ENCODE data around the gene PPOX. TPM values are rescaled to one million over a fixed set of nuclear protein-coding genes. Genes with fewer than 3 reads are reported as not detected.

PPOX gene
- total RNA-seq: 13.7 and 15.4 TPM in 2 replicates

DNA sequence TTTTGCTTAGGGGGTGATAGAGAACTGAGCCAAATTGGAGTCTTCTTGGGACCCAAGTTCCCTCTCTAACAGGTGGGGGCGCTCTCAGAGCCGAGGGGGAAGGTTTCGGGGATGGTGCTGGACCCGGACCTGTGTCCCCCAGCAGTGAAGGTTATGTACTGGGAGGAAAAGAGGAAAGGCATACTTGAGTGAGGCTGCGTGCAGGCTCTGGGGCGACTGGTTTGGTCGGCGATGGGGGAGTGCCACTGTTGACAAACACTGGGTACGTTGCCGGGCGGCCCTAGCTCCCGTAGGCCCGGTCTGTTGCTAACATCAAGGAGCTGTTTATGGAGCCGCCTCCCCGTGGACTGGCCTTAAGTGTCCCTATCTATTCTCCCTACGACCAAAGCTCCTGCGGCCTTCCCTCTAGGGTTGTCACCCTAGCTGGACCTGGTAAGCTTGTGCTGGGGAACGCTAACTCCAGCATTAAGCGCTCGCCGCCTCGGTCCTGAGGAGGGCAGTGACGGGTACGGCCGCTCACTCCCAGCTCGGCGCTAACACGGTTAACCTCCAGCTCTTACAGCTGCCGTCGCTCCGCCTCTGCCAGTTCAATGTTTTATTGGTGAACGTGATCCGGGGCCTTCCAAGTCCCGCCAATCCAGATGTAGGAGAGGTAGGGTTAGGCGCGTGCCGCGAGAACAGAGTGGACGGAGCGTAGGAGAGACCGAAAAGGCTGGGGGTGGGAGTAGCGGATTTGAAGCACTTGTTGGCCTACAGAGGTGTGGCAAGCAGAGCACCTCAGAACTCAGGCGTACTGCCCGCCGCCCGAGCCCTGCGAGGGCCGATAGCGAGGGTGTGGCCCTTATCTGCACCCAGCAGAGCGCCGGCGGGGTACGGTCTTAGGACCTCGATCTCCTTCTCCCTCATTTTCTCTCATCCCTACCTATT is at the start of gene PPOX:
Gene PPOX, plus strand, starts transcription at position 685 of the 927 bp plus-strand sequence. CDS start 422 bp downstream, outside the sequence.

DNA sequence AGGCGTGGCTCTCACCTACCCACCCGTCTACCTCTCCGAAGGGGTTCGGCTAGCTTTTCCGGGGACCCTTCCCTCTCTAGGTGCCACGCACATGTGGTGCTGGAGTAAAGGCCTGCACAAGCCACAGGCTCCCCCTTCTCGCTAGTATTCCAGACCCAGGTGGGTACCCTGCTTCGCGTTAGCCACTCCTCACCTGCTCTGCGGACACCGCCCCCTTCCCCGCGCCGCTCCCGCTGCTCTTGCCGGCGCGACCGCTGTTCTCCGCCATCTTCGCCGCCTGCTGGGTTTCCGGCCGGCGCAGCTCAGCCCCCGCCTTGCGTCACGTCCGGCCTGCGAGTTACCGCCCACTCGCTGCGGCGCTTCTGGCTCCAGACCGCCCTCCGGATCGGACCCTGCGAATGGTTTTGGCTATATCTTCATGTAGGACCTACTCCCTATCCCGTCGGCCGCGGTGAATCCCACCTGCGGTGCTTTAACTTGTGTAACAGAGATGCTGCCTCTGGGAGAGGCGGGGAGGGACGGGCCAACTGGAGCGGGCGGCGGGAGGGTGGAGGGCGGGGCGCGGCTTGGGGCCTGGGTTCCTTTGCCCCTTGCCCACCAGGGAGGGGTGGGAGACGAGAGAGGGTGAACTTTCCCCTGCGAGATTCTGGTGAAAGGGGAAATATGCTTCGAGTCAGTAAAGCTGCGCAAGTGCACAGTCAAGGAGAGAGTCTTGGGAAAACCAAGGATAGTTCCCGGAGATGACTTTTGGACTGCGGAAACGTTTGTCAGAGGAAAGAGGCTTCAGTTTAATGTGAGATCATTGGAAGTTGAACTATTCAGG is 48.3 kb upstream of the PPOX start, which contains the start of the genes NIT1 and PFDN2:
Gene NIT1, plus strand, starts transcription at position 347 of the 823 bp plus-strand sequence. Its CDS starts 72 bp downstream, at position 419.
Gene PFDN2, minus strand, starts transcription at position 279 of the 823 bp plus-strand sequence. Its CDS starts 11 bp downstream, at position 268.

GRCh38 chr1:161132410-161133219 is 33.6 kb upstream of the PPOX start, which contains the start of gene DEDD:
DEDD (minus strand) TSS chr1:161132667; CDS start chr1:161124462, 8,205 bp downstream.

GRCh38 chr1:161153682-161154337 is 12.4 kb upstream of the PPOX start, which contains the start of gene UFC1:
UFC1 (plus strand) TSS chr1:161153978; CDS start chr1:161153998, 20 bp downstream.

DNA sequence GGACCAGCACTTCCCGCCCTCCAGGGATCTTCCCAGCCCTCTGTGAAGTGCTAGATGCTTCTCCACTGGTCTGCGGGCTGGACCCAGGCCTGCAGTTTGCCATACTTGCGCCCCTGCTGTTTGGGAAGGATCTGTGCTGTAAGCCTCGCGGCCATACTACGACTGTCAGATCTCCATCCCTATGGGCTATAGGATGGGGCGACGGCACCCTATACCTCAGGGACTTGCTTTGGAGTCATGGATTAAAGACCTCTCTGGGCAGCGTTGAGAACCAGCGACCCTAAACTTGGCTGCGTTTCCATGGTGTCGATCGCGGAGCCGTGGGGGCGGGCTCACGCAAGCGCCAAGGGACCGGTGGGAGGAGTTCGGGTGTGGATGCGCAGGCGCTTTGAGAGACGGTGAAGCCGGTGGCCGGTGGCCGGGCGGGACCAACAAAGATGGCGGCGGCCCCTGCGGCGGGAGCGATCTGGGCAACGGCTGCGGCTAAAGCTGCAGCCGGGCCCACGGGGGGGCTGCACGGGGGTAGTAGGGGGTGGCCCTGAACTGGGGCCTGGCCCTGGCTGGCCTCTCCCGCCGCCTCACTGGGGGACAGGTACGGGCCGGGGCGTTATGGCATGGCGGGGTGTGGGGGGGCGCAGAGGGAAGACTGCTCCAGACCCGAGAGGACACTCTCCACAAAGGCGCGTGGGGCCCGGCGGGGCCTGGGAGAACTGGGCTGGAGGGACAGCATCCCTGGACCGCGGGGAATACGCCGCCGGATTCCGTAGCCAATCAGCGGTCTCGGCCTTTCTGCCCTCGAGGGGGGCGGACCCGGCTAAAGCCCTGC is 6.9 kb upstream of the PPOX start, which contains the start of gene USP21:
Gene USP21, plus strand, starts transcription at position 414 of the 826 bp plus-strand sequence. CDS start 1,141 bp downstream, outside the sequence.

GRCh38 chr1:161177112-161177935 is 11.1 kb downstream of the PPOX start, which contains the start of gene B4GALT3:
B4GALT3 (minus strand) TSS chr1:161177507; CDS start chr1:161176060, 1,447 bp downstream.

GRCh38 chr1:161198897-161199431 is 32.7 kb downstream of the PPOX start, which contains the start of gene ADAMTS4:
ADAMTS4 (minus strand) TSS chr1:161199054; CDS start chr1:161198627, 427 bp downstream.

GRCh38 chr1:161201836-161202712 is 35.8 kb downstream of the PPOX start, which contains the start of gene NDUFS2:
NDUFS2 (plus strand) TSS chr1:161202367; CDS start chr1:161202386, 19 bp downstream.

DNA sequence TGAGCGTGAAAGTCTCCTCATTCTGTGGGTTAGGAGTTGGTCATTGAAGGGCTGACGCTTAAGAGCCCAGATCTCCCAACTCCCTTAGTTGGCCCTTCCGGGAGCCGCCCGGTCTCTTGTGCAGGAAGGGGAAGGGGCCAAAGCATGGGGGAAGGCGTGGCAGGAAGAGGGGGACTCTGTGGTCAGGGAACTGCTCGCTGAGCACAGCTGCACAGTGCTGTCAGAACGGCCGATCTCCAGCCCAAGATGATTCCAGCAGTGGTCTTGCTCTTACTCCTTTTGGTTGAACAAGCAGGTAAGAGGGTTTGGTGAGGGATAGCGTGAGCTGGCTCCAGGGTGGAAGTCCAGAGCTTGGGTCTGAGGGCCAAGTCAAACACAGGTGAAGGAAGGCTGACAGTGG is 48.9 kb downstream of the PPOX start, which contains the start of gene FCER1G:
Gene FCER1G, plus strand, starts transcription at position 220 of the 400 bp plus-strand sequence. Its CDS starts 27 bp downstream, at position 247.

Other genes with a start within 250 kb of the PPOX start
- not detected in 2 replicates for gene ITLN2, start 211.6 kb upstream of the PPOX start, total RNA-seq
- 84.2 and 331 TPM in 2 replicates for gene F11R, start 145.3 kb upstream of the PPOX start, total RNA-seq
- 3.8 TPM in 1 of 2 replicates, not detected in the other for gene TSTD1, start 127.5 kb upstream of the PPOX start, total RNA-seq
- 104 and 119 TPM in 2 replicates for gene USF1, start 120.4 kb upstream of the PPOX start, total RNA-seq
- not detected in 2 replicates for gene ARHGAP30, start 96.5 kb upstream of the PPOX start, total RNA-seq
- gene NECTIN4, start 76.9 kb upstream of the PPOX start, total RNA-seq: 0.31 and 0.32 TPM in 2 replicates
- gene KLHDC9, start 68.1 kb upstream of the PPOX start, total RNA-seq: 1.5 and 1.6 TPM in 2 replicates
- 31.4 and 45.7 TPM in 2 replicates for gene PFDN2, start 48.4 kb upstream of the PPOX start, total RNA-seq
- 10.8 and 12.5 TPM in 2 replicates for gene NIT1, start 48.3 kb upstream of the PPOX start, total RNA-seq
- 21.7 and 47.4 TPM in 2 replicates for gene DEDD, start 33.8 kb upstream of the PPOX start, total RNA-seq
- gene UFC1, start 12.4 kb upstream of the PPOX start, total RNA-seq: 119 and 137 TPM in 2 replicates
- 3.6 and 7.8 TPM in 2 replicates for gene USP21, start 6.9 kb upstream of the PPOX start, total RNA-seq
- gene B4GALT3, start 11.1 kb downstream of the PPOX start, total RNA-seq: 16.0 and 29.8 TPM in 2 replicates
- 9.7 and 9.9 TPM in 2 replicates for gene ADAMTS4, start 32.6 kb downstream of the PPOX start, total RNA-seq
- 139 and 183 TPM in 2 replicates for gene NDUFS2, start 35.9 kb downstream of the PPOX start, total RNA-seq
- gene FCER1G, start 48.9 kb downstream of the PPOX start, total RNA-seq: 0.16 TPM in 1 of 2 replicates, not detected in the other
- not detected in 2 replicates for gene APOA2, start 57.2 kb downstream of the PPOX start, total RNA-seq
- gene TOMM40L, start 59.6 kb downstream of the PPOX start, total RNA-seq: 14.2 and 18.3 TPM in 2 replicates
- not detected in 2 replicates for gene NR1I3, start 71.8 kb downstream of the PPOX start, total RNA-seq
- gene PCP4L1, start 92.3 kb downstream of the PPOX start, total RNA-seq: not detected in 2 replicates
- 0.76 and 0.81 TPM in 2 replicates for gene MPZ, start 143.5 kb downstream of the PPOX start, total RNA-seq
- 6.3 and 23.0 TPM in 2 replicates for gene SDHC, start 148.0 kb downstream of the PPOX start, total RNA-seq
- gene CFAP126, start 201.4 kb downstream of the PPOX start, total RNA-seq: not detected in 2 replicates